Transverse colon (tissue), 4 donors: Measurements from ENCODE around the gene PPFIA1. TPM values are rescaled to one million over a fixed set of nuclear protein-coding genes. Genes with fewer than 3 reads are reported as not detected.

Experiments used
- DNase-seq: peaks from one replicate; pipeline ENCODE4 v3.0.0-alpha.2; 2019
- H3K27ac ChIP-seq, 4 donors: fragments of 200-600 bp; sonication (generic); 2 replicates each; pipeline ENCODE4 v1.5.1; 2016 to 2018; ENCODE audit warnings: inconsistent platforms in 4 of 4
- H3K27me3 ChIP-seq: fragments of 200-600 bp; sonication (generic); 2 replicates; pipeline ENCODE4 v1.5.1; 2017; ENCODE audit warnings: inconsistent platforms
- H3K36me3 ChIP-seq, 4 donors: fragments of 200-600 bp; sonication (generic); 2 replicates each; pipeline ENCODE4 v1.5.1; 2017 to 2019; ENCODE audit warnings: inconsistent platforms in 4 of 4
- H3K4me1 ChIP-seq, 4 donors: fragments of 200-600 bp; sonication (generic); 2 replicates each; pipeline ENCODE4 v1.5.1; 2017 to 2020; ENCODE audit warnings: inconsistent platforms in 4 of 4
- H3K4me3 ChIP-seq, 4 donors: fragments of 200-600 bp; sonication (generic); 1 replicate in 1 of 4; 2 replicates in 3 of 4; pipeline versions ENCODE4 v1.5.1 to v1.6.1; 2017 to 2019; ENCODE audit warnings: inconsistent platforms in 4 of 4
- H3K9me3 ChIP-seq, 2 donors: fragments of 200-600 bp; sonication (generic); 2 replicates each; pipeline ENCODE4 v1.5.1; 2017 to 2019; ENCODE audit warnings: inconsistent platforms in 2 of 2
- CTCF ChIP-seq, 5 experiments: fragments of 200-600 bp in 3 of 5; fragments of 450-650 bp in 2 of 5; sonication (generic) in 3 of 5; IDR thresholded peaks; 1 replicate in 2 of 5; 2 replicates in 3 of 5; pipeline ENCODE4 v1.5.1; 2016 to 2017; ENCODE audit warnings: antibody characterized with exemption in 5 of 5, inconsistent platforms in 3 of 5, mild to moderate bottlenecking in 2 of 5, moderate library complexity in 1 of 5
- EP300 ChIP-seq: sonication (generic); formaldehyde crosslinking; IDR thresholded peaks from one replicate; pipeline ENCODE4 v1.6.1; 2017; ENCODE audit warnings: antibody characterized with exemption, low read depth
- POLR2A ChIP-seq: fragments of 450-650 bp; IDR thresholded peaks from one replicate; pipeline ENCODE4 v1.6.1; 2016; ENCODE audit warnings: antibody characterized with exemption, mild to moderate bottlenecking, moderate library complexity
- POLR2AphosphoS5 ChIP-seq, 3 donors: sonication (generic); formaldehyde crosslinking; IDR thresholded peaks; one replicate each; pipeline ENCODE4 v1.6.1; 2016; ENCODE audit warnings: antibody characterized with exemption in 3 of 3
- WGBS, 2 donors: methylation state at CpG; one replicate each; pipeline ENCODE4 v1.1.5; 2018; ENCODE audit warnings: low coverage in 1 of 2; 5-methylcytosine and 5-hydroxymethylcytosine counted together
- in situ Hi-C, 4 donors: fragments of 200-750 bp; cut with MboI; loops; one replicate each; pipeline versions ENCODE4 v1.15.0 to v1.15.1; 2017; ENCODE audit warnings: low sequenced_read_pairs in 3 of 4, low pct_ligation_motif_present in 1 of 4, low pct_unique_long_range_greater_than_20kb in 1 of 4
- intact Hi-C: fragments of 100-400 bp; cut with DNase I; formaldehyde crosslinking; loops from one replicate; pipeline ENCODE4 v1.15.1; 2023; ENCODE audit warnings: low total_unique reads
- total RNA-seq, 4 donors: library from RNA; depleted of rRNA; stranded (reverse); fragments of >200 nt; gene quantifications; one replicate each; pipeline ENCODE4 v1.1.0, GENCODE V29; 2016

PPFIA1 gene
- total RNA-seq, 4 donors from 2014 or later = 42.6 to 143 (median 72.8) TPM

- intact Hi-C loops (no loop called here), in situ Hi-C loops (no loop called here)
- Histone ChIP-seq H3K36me3 (no peaks in the 10 kb centered on the region), H3K27ac (peak overlapping the region; percentile 74 to 85 (median 82)), H3K27me3 (no peaks in the 10 kb centered on the region), H3K4me1 (peaks cover 8 to 28% (median 20%) of the 10 kb centered on the region in 4 donors), H3K9me3 (no peaks in the 10 kb centered on the region), H3K4me3 (no peak overlapping the region)
- TF ChIP-seq CTCF (IDR thresholded peaks at IDR 0.05) = no peak
- no peak for TF ChIP-seq POLR2AphosphoS5 (IDR thresholded peaks at IDR 0.05)
- no peak for TF ChIP-seq POLR2A
- TF ChIP-seq EP300 = no peak
- WGBS, 2 donors = 53% methylated on average over 9 of the region's 9 CpGs; no CpG with 5 or more reads in 1 of the 2 donors
- no peak for DNase-seq
Measured at GRCh38 chr11:70226967-70227366, 43.5 kb upstream of the PPFIA1 start.

GRCh38 chr11:70229737-70230136, 40.8 kb upstream of the PPFIA1 start:
- no peak overlapping the region for H3K27ac ChIP-seq
- in situ Hi-C loops (no loop called here), intact Hi-C loops (no loop called here)
- H3K4me1 ChIP-seq = peaks cover 8 to 28% (median 20%) of the 10 kb centered on the region in 4 donors
- H3K4me3 ChIP-seq = no peak overlapping the region
- H3K9me3 ChIP-seq = no peaks in the 10 kb centered on the region
- no peaks in the 10 kb centered on the region for H3K27me3 ChIP-seq
- 85 to 91% methylated on average over 6 to 10 of the region's 10 CpGs for WGBS, 2 donors
- no peak for DNase-seq
- TF ChIP-seq POLR2AphosphoS5 (IDR thresholded peaks at IDR 0.05) = no peak
- no peak for TF ChIP-seq POLR2A
- TF ChIP-seq CTCF (IDR thresholded peaks at IDR 0.05) = no peak
- no peak for TF ChIP-seq EP300
- H3K36me3 ChIP-seq = no peaks in the 10 kb centered on the region

GRCh38 chr11:70230151-70230839, 40.2 kb upstream of the PPFIA1 start:
- no peak for TF ChIP-seq POLR2AphosphoS5 (IDR thresholded peaks at IDR 0.05)
- no peak for TF ChIP-seq EP300
- TF ChIP-seq POLR2A = no peak
- TF ChIP-seq CTCF (IDR thresholded peaks at IDR 0.05) = no peak
- no peak overlapping the region for H3K27ac ChIP-seq
- no peaks in the 10 kb centered on the region for H3K36me3 ChIP-seq
- H3K9me3 ChIP-seq = no peaks in the 10 kb centered on the region
- no peak for DNase-seq
- H3K4me3 ChIP-seq = no peak overlapping the region
- 83 to 90% methylated on average over 8 of the region's 8 CpGs for WGBS, 2 donors
- H3K27me3 ChIP-seq = no peaks in the 10 kb centered on the region
- in situ Hi-C loops = no loop called here
- peaks cover 8 to 25% (median 19%) of the 10 kb centered on the region in 4 donors for H3K4me1 ChIP-seq
- intact Hi-C loops = no loop called here

- Histone ChIP-seq H3K36me3 (no peaks in the 10 kb centered on the region), H3K27me3 (no peaks in the 10 kb centered on the region), H3K27ac (no peak overlapping the region), H3K4me1 (peaks cover 8 to 20% (median 18%) of the 10 kb centered on the region in 4 donors), H3K9me3 (no peaks in the 10 kb centered on the region), H3K4me3 (no peak overlapping the region)
- 77 to 81% methylated on average over 4 to 22 of the region's 22 CpGs for WGBS, 2 donors
- TF ChIP-seq EP300 = no peak
- intact Hi-C loops = no loop called here
- DNase-seq = no peak
- in situ Hi-C loops = no loop called here
Measured at GRCh38 chr11:70230840-70231710, 39.4 kb upstream of the PPFIA1 start.
